Measurements from ENCODE around the gene C5.

Gene C5

DNA sequence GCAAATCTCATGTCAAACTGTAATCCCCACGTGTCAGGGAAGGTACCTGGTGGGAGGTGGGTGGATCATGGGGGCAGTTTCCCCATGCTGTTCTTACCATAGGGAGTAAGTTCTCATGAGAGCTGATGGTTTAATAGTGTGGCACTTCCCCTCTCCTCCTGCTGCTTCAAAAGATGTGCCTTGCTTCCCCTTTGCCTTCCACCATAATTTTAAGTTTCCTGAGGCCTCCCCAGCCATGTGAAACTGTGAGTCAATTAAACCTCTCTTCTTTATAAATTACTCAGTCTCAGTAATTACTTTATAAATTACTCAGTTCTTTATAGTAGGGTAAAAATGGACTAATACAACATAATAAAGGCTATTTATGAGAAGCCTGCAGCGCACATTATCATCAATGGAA lies 17.6 kb upstream of the C5 start:
- Histone ChIP-seq H3K9ac (no peak overlapping the region), H3K36me3 (ENCODE audit: control insufficient read depth, insufficient read depth, low read length) (no peaks in the 10 kb centered on the region), H3K27me3 (ENCODE audit: control insufficient read depth, insufficient read depth, low read length) (no peaks in the 10 kb centered on the region), H3K4me2 (ENCODE audit: low read length) (no peak overlapping the region), H2AFZ (no peak overlapping the region), H3K79me2 (no peaks in the 10 kb centered on the region), H3K27ac (no peak overlapping the region), H3K4me1 (no peaks in the 10 kb centered on the region), H3K4me3 (ENCODE audit: low read depth, low read length) (no peak overlapping the region), H3K9me3 (ENCODE audit: control insufficient read depth, low read length) (no peaks in the 10 kb centered on the region)
- TF ChIP-seq, protein P1, sequence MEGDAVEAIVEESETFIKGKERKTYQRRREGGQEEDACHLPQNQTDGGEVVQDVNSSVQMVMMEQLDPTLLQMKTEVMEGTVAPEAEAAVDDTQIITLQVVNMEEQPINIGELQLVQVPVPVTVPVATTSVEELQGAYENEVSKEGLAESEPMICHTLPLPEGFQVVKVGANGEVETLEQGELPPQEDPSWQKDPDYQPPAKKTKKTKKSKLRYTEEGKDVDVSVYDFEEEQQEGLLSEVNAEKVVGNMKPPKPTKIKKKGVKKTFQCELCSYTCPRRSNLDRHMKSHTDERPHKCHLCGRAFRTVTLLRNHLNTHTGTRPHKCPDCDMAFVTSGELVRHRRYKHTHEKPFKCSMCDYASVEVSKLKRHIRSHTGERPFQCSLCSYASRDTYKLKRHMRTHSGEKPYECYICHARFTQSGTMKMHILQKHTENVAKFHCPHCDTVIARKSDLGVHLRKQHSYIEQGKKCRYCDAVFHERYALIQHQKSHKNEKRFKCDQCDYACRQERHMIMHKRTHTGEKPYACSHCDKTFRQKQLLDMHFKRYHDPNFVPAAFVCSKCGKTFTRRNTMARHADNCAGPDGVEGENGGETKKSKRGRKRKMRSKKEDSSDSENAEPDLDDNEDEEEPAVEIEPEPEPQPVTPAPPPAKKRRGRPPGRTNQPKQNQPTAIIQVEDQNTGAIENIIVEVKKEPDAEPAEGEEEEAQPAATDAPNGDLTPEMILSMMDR (IDR thresholded peaks at IDR 0.05) = no peak

DNA sequence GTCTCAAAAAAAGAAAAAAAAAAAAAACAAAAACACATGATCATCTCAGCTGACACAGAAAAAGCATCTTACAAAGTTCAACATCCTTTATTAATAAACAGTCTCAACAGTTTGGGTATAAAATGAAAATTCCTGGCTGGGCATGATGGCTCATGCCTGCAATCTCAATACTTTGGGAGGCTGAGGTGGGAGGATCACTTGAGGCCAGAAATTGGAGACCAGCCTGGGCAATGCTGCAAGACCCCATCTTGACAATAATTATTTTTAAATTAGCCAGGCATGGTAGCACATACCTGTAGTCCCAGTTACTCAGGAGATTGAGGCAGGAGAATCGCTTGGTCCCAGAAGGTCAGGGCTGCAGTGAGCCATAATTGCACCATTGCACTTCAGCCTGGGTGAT lies 16.8 kb upstream of the C5 start:
- Histone ChIP-seq H3K27ac (no peak overlapping the region), H3K4me3 (ENCODE audit: low read depth, low read length) (no peak overlapping the region), H2AFZ (no peak overlapping the region), H3K9ac (no peak overlapping the region), H3K27me3 (ENCODE audit: control insufficient read depth, insufficient read depth, low read length) (no peaks in the 10 kb centered on the region), H3K79me2 (no peaks in the 10 kb centered on the region), H3K36me3 (ENCODE audit: control insufficient read depth, insufficient read depth, low read length) (no peaks in the 10 kb centered on the region), H3K4me2 (ENCODE audit: low read length) (no peak overlapping the region), H3K4me1 (peaks cover 3% of the 10 kb centered on the region), H3K9me3 (ENCODE audit: control insufficient read depth, low read length) (no peaks in the 10 kb centered on the region)
- TF ChIP-seq, protein P1 (IDR thresholded peaks at IDR 0.05) = no peak

DNA sequence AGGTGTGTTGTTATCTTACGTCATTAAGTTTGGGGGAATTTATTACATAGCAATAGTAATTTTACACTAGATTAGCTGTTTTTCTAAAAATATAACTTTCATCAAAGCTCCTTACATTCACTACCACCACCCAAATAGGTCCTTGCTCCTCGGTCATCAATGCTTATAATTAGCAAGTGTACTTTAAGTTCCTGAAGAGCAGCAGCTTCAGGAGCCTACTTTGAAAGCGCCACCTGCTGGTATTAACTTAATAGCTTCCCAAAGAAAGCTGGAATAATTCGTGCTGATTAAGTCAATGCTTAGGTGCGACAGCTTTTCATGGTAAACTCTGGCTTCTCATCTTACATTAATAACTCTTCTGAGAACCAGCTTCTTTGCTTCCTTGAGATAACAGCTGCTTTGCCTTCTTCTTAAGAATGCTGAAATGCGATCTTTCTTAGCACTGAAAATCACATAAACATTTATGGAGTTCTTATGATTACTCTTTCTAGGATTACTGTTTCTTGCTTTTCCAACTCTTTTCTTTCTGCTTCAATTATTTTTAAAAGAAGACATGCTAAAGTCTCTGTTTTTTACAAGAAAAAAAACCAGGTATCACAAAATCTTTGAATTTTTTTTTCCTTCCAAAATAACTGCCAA lies 10.0 kb upstream of the C5 start:
- Histone ChIP-seq H3K4me3 (ENCODE audit: low read depth, low read length) (no peak overlapping the region), H3K9ac (no peak overlapping the region), H3K79me2 (no peaks in the 10 kb centered on the region), H3K36me3 (ENCODE audit: control insufficient read depth, insufficient read depth, low read length) (no peaks in the 10 kb centered on the region), H3K27ac (no peak overlapping the region), H3K9me3 (ENCODE audit: control insufficient read depth, low read length) (no peaks in the 10 kb centered on the region), H2AFZ (peak overlapping the region; percentile 69), H3K27me3 (ENCODE audit: control insufficient read depth, insufficient read depth, low read length) (no peaks in the 10 kb centered on the region), H3K4me2 (ENCODE audit: low read length) (no peak overlapping the region), H3K4me1 (peaks cover 3% of the 10 kb centered on the region)
- TF ChIP-seq, protein P1 (IDR thresholded peaks at IDR 0.05) = peak; percentile 62

DNA sequence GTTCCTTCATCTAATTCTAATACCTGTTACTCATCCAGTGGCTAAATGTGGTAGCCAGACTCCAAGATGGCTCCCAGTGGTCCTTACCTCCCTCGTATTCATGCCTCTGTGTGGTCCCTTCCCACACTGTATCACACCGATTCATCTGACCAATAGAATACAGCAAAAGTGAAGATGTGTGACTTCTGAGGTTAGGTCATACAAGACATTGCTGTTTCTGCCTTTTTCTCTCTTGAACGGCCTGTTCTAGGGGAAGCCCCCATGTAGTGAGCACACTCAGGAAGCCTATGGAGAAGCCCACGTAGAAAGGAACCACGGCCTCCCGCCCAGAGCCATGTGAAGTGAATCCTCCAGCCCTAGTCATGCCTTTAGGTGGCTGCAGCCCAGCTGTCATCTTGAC lies 9.4 kb upstream of the C5 start:
- TF ChIP-seq, protein P1 (IDR thresholded peaks at IDR 0.05) = no peak
- H3K4me3 ChIP-seq (ENCODE audit: low read depth, low read length) = no peak overlapping the region
- H3K9me3 ChIP-seq (ENCODE audit: control insufficient read depth, low read length) = no peaks in the 10 kb centered on the region
- H3K9ac ChIP-seq = no peak overlapping the region
- no peaks in the 10 kb centered on the region for H3K79me2 ChIP-seq
- no peak overlapping the region for H3K27ac ChIP-seq
- no peak overlapping the region for H2AFZ ChIP-seq
- H3K4me1 ChIP-seq = peaks cover 3% of the 10 kb centered on the region
- no peak overlapping the region for H3K4me2 ChIP-seq (ENCODE audit: low read length)
- H3K36me3 ChIP-seq (ENCODE audit: control insufficient read depth, insufficient read depth, low read length) = no peaks in the 10 kb centered on the region
- H3K27me3 ChIP-seq (ENCODE audit: control insufficient read depth, insufficient read depth, low read length) = no peaks in the 10 kb centered on the region

DNA sequence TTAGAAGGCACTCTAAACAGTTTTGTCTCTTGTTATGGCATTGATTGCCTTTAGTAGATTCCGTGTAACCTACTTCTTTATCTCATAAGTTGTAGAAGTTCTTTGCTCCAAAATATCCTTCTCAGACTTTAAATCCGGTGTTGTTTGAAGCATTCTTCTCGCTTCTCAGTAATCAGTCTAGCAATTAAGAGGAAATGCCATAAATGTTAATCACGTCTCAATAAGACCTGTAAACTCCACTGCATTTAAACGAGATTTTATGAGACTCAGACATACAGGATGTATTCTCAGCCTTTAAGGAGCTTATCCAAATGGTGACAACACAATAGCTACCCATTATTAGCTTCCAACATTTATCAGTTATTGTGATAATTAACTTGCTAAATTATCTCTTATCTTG lies 7.7 kb upstream of the C5 start:
- Histone ChIP-seq H3K36me3 (ENCODE audit: control insufficient read depth, insufficient read depth, low read length) (no peaks in the 10 kb centered on the region), H3K27me3 (ENCODE audit: control insufficient read depth, insufficient read depth, low read length) (no peaks in the 10 kb centered on the region), H3K79me2 (no peaks in the 10 kb centered on the region), H3K4me1 (peaks cover 3% of the 10 kb centered on the region), H2AFZ (no peak overlapping the region), H3K9ac (no peak overlapping the region), H3K4me3 (ENCODE audit: low read depth, low read length) (no peak overlapping the region), H3K27ac (no peak overlapping the region), H3K4me2 (ENCODE audit: low read length) (no peak overlapping the region), H3K9me3 (ENCODE audit: control insufficient read depth, low read length) (no peaks in the 10 kb centered on the region)
- TF ChIP-seq, protein P1 (IDR thresholded peaks at IDR 0.05) = no peak
